Left renal pelvis (tissue), 4 donors: ENCODE results near the gene SNX14. TPM values are rescaled to one million over a fixed set of nuclear protein-coding genes. Genes with fewer than 3 reads are reported as not detected.
A peak's percentile ranks its signal among the peaks of the same experiment; 100 is the strongest.
"Not testable (repeated sequence)": the region's sequence is repeated elsewhere in the genome, so short reads cannot be mapped to it uniquely, and the experiment has no call there.

Experiments used
- DNase-seq, 4 donors: peaks; one replicate each; pipeline ENCODE4 v3.0.0-alpha.2; 2013; ENCODE audit warnings: low read depth in 4 of 4, low spot score in 3 of 4
- polyA plus RNA-seq, 4 donors: library from polyadenylated mRNA; unstranded; fragments of 120-200 nt; gene quantifications; one replicate each; pipeline ENCODE4 v1.2.1, GENCODE V29; 2013; ENCODE audit not compliant: insufficient read length in 4 of 4

SNX14 gene, protein sequence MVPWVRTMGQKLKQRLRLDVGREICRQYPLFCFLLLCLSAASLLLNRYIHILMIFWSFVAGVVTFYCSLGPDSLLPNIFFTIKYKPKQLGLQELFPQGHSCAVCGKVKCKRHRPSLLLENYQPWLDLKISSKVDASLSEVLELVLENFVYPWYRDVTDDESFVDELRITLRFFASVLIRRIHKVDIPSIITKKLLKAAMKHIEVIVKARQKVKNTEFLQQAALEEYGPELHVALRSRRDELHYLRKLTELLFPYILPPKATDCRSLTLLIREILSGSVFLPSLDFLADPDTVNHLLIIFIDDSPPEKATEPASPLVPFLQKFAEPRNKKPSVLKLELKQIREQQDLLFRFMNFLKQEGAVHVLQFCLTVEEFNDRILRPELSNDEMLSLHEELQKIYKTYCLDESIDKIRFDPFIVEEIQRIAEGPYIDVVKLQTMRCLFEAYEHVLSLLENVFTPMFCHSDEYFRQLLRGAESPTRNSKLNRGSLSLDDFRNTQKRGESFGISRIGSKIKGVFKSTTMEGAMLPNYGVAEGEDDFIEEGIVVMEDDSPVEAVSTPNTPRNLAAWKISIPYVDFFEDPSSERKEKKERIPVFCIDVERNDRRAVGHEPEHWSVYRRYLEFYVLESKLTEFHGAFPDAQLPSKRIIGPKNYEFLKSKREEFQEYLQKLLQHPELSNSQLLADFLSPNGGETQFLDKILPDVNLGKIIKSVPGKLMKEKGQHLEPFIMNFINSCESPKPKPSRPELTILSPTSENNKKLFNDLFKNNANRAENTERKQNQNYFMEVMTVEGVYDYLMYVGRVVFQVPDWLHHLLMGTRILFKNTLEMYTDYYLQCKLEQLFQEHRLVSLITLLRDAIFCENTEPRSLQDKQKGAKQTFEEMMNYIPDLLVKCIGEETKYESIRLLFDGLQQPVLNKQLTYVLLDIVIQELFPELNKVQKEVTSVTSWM
- 100 to 1,000 TPM in 3 of 4 donors, 10 to 100 TPM in 1; 67.7 to 140 (median 132) TPM for polyA plus RNA-seq

GRCh38 chr6:85593438-85594196 lies at the start of gene SNX14:
TSS of gene SNX14 (minus strand) at chr6:85593858. CDS start at chr6:85593718, 140 bp downstream.
- DNase-seq: peak; percentile 81 to 86 (median 86)

DNA sequence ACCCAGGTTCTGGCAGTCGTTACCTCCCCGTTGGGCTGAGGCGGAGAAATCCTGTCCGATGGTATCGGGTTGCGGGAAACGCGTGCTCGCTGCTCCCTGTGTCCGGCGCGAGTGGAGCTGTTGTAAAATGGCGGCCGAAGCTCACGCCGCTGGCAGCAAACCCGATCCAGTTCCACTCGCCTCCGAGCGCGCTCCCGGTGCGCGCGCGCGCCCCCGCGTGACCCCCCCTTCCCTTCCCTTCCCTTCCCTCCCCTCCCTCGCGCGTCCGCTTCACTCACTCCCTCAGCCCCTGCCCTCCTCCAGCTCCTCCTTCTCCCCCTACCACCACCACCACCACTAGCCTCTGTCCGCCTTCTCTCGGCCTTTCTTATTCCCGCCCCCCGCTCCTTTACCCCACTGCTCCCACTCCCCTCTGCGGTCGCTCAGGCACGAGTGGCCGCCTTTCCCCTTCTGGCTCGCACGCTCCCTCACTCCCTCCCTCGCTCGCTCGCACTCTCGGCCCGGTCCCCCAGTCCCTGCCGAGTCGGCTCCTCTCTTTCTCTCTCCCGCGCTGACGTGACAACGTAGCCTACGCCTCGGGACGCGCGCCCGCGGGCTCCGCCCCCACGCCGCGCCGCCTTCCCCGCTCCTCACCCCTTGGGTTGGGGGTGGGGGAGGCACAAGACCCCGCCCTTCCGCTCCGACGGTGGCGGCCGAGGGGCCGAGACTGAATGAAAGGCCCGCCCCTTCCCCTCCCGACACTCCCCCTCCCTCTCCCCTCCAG lies 49.3 kb upstream of the SNX14 start, which contains the start of gene SYNCRIP:
TSS of gene SYNCRIP (minus strand) at position 113 of the 763 bp plus-strand sequence. CDS start 1,447 bp downstream, outside the sequence.
- peak; percentile 93 to 98 (median 96) for DNase-seq

- DNase-seq: peak in 2 of 4 donors; percentile 20 to 24
Observed at GRCh38 chr6:85641897-85642773, 48.5 kb upstream of the SNX14 start.

GRCh38 chr6:85641522-85641896 lies 47.9 kb upstream of the SNX14 start:
- no peak for DNase-seq

DNA sequence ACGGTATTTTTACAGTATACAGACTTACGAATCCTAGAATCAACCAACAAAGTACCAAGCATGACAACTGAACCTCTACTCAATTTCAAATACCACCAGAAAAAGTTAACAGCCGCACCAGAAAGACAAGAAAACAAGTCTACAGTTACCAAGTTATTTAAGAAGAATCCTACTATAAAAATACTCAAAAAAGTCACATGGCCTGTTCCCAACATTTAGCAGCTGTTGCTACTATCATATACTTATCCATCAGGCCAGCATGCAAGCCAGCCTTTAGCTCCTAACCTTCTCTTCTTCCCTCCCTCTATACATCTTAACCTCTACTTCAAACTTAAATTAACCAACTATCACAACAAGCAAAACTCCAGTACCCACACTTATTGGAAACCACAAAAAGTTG lies 47.2 kb upstream of the SNX14 start:
- DNase-seq: no peak

DNA sequence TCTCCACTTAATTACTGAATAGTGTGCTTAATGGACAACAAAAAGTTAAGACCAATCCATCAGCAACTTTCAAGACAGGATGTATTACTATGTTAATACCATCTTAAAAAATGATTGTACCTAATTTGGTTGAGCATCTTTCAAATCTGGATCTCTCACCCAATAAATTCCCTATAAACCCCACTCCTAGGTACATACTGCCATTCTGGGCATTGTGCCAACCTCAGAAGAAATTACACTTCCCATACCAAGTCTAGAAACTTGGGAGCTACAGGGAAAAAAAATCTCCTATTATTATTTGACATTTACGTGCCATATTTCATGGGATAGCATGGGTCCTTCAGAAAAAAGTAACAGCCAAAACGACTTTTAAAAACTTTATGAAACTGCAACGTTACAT lies 43.9 kb upstream of the SNX14 start:
- DNase-seq: no peak

DNA sequence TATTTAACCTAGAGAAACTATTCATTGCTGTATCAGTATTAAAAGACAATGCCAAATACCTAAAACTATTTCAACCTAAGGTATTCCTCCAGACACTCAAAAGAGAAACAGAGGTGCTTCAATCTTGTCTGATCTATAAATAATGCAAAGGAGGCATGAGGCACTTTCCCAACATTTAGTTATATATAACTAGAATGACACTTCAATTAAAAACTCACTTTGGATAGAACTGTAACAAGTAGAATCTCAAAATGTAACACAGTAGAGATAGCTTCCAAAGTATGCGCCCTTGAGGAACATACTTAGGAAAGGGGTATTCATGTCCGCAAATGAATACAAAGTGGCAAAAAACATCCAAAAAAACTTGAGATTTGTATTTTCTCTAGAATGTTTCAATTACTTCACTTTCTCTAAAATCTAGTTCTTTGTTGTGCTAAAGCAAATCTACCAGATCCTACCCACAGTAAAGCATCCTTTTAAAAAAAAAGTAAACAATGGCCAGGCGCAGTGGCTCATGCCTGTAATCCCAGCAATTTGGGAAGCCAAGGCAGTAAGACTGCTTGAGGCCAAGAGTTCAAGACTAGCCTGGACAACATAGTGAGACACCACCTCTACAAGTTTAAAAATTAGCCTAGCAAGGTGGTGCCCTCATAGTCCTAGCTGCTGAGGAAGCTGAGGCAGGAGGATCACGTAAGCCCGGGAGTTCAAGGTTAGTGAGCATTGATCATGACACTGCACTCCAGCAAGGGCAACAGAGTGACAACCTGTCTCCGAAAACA lies 38.7 kb upstream of the SNX14 start:
- DNase-seq: no peak

DNA sequence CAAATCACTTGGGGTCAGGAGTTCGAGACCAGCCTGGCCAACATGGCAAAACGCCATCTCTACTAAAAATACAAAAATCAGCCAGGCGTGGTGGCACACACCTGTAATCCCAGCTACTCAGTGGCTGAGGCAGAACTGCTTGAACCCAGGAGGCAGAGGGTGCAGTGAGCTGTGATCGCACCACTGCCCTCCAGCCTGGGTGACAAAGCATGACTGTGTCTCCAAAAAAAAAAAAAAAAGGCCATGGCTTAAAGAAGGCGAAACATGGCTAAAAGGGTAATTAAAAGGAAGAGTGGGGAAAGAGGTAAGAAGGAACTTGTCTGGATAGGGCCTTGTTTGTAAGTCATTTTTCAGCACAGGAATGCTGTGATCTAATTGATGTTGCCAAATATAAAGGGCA lies 37.5 kb upstream of the SNX14 start:
- DNase-seq: not testable (repeated sequence)

GRCh38 chr6:85628353-85628752 lies 34.7 kb upstream of the SNX14 start:
- no peak for DNase-seq

- no peak for DNase-seq
Observed at GRCh38 chr6:85620308-85620707, 26.6 kb upstream of the SNX14 start.

DNA sequence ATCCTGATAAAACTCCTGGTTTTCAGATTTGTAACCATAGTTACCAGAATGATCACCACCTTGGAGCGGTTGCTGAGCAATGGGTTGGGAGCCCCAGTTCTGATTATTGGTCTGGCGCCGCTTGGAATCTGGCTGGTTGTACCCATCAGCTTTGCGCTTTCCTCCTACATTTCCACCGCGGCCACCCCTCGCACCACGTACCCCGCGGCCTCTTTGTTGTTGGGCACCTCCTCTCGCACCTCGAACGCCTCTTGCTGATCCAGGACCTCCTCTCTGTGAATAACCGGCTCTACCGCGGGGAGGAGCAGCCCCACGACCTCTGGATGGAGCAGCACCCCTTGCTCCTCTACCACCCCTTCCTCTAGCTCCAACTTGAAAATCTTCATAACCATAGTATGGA lies 21.1 kb upstream of the SNX14 start:
- DNase-seq: no peak

DNA sequence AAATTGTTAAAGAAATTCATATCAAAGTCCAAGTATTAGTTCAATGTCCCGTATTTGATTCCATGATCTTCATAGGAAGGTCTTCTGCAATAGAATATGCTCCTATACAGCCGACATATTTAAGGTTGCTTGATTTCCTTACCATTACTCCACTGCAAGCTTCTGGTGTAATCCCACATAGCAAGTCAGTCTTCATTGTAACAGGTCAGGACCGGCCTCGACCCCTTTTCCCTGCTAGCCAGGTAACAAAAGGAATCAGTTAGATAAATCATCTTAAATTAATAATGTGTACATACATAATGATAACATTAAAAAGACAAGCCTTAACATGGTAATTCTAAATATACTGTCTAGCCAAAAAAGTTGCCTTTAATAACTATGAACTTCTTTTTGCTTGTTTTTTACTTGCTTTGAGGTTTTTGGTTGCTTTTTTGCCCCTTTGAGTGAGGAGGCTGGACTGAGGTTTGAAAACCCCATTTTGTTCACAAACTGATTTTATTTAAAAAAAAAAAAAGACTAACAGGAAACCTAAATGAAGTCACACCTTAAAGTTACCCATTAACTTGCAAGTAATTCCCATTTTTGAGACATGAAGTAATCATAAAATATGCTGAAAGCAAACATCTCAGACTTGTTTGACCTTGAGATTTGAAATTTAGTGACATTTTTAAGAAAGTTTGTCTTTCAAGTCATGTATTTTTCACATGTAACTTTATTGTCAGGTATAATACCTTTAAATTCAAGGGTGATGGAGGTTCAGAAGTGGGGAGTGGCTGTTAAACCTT lies 19.2 kb upstream of the SNX14 start:
- no peak for DNase-seq

- DNase-seq: no peak
Observed at GRCh38 chr6:85610182-85610895, 16.7 kb upstream of the SNX14 start.

DNA sequence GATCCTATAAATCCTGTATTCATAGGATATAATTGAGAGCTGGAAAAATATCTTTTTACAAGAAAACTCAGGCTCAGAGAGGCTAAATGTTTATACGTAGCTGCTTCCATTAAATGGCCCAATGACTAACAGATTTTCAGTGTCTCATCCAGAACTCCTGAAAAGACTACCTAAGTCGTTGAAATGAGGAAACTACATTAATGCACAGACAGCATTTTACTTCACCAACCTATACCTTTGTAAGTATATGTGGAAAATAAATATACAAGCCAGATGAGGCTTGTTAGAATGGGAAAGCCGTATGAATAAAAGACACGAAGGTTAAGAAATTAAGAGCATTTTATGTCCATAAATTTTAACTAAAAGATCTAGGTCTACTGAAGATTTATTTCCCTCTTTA lies 8.4 kb upstream of the SNX14 start:
- no peak for DNase-seq

DNA sequence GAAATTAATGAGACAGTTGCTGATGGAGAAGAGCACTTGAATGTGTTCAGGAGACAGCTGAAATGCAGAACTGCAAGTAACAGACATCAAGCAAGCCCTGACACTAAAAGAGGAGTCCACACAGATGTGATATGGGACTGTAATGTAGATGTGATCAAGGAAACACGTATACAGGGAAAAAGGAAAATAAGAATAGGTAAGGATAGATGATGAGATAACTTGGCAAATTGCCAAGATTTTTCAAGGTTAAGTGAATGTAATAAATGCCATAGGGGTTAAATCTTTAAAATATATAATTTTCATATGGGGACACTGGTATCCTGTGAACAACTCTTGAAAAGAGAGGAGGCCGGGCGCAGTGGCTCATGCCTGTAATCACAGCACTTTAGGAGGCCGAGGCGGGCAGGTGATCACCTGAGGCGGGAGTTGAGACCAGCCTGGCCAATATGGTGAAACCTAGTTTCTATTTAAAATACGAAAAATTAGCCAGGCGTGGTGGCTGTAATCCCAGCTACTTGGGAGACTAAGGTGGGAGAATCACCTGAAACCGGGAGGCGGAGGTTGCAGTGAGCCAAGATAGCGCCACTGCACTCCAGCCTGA lies 7.2 kb upstream of the SNX14 start:
- DNase-seq: no peak
